Testis (tissue), 3 donors: ENCODE results near the gene SZT2. TPM values are rescaled to one million over a fixed set of nuclear protein-coding genes. Genes with fewer than 3 reads are reported as not detected.

Source experiments
- DNase-seq: peaks from one replicate; pipeline ENCODE4 v3.0.0-alpha.2; 2019
- H3K27ac ChIP-seq, 2 donors: fragments of 200-600 bp; sonication (generic); one replicate each; pipeline ENCODE4 v1.5.1; 2019
- H3K27me3 ChIP-seq: fragments of 200-600 bp; sonication (generic); one replicate; pipeline ENCODE4 v1.5.1; 2019
- H3K36me3 ChIP-seq: fragments of 200-600 bp; sonication (generic); one replicate; pipeline ENCODE4 v1.5.1; 2017; ENCODE audit warnings: low read depth; ENCODE audit errors: missing control alignments
- H3K4me1 ChIP-seq: fragments of 200-600 bp; sonication (generic); one replicate; pipeline ENCODE4 v1.5.1; 2019
- H3K4me3 ChIP-seq, 2 donors: fragments of 200-600 bp; sonication (generic); one replicate each; pipeline ENCODE4 v1.5.1; 2017 to 2019
- H3K9me3 ChIP-seq: fragments of 200-600 bp; sonication (generic); one replicate; pipeline ENCODE4 v1.5.1; 2017
- CTCF ChIP-seq, 3 experiments: fragments of 450-650 bp in 2 of 3; fragments of 200-600 bp in 1 of 3; sonication (generic) in 1 of 3; IDR thresholded peaks; one replicate each; pipeline ENCODE4 v1.5.1; 2016 to 2019; ENCODE audit warnings: antibody characterized with exemption in 3 of 3, mild to moderate bottlenecking in 2 of 3, moderate library complexity in 1 of 3
- POLR2A ChIP-seq: fragments of 450-650 bp; IDR thresholded peaks from one replicate; pipeline ENCODE4 v1.6.1; 2017; ENCODE audit warnings: antibody characterized with exemption, mild to moderate bottlenecking, moderate library complexity
- WGBS, 2 donors: methylation state at CpG; one replicate each; pipeline ENCODE4 v1.1.5; 2018; 5-methylcytosine and 5-hydroxymethylcytosine counted together
- intact Hi-C: fragments of 100-400 bp; cut with DNase I; formaldehyde crosslinking; loops from one replicate; pipeline ENCODE4 v1.15.1; 2023; ENCODE audit warnings: low total_unique reads
- polyA plus RNA-seq: library from polyadenylated mRNA; stranded (reverse); fragments of 350-450 nt; fragmentation: Illumina TruSeq; extraction: RNeasy Lipid Tissue Mini Kit (QIAGEN cat#74804); gene quantifications from one replicate; pipeline ENCODE4 v1.2.3, GENCODE V29; 2014; ENCODE audit warnings: low read depth, low replicate concordance; ENCODE audit not compliant: insufficient read depth
- total RNA-seq, 2 donors: library from RNA; depleted of rRNA; stranded (reverse); fragments of >200 nt; gene quantifications; one replicate each; pipeline ENCODE4 v1.2.3, GENCODE V29; 2016

SZT2 gene
- total and polyA plus RNA-seq, 3 donors from 2014 or later: 40.0 to 115 (median 90.1) TPM

- WGBS, 2 donors: 82 to 92% methylated on average over 7 of the region's 7 CpGs
- Histone ChIP-seq H3K4me1 (peaks cover 7% of the 10 kb centered on the region), H3K36me3 (no peaks in the 10 kb centered on the region), H3K4me3 (no peak overlapping the region), H3K27me3 (no peaks in the 10 kb centered on the region), H3K9me3 (no peaks in the 10 kb centered on the region), H3K27ac (no peak overlapping the region)
- TF ChIP-seq CTCF (IDR thresholded peaks at IDR 0.05): no peak
- TF ChIP-seq POLR2A: no peak
- intact Hi-C loops: no loop called here
- DNase-seq: no peak
These were observed 12.9 kb upstream of the SZT2 start for GRCh38 chr1:43376723-43377235.

GRCh38 chr1:43377831-43378230 lies 11.9 kb upstream of the SZT2 start:
- DNase-seq: no peak
- no peak for TF ChIP-seq CTCF (IDR thresholded peaks at IDR 0.05)
- TF ChIP-seq POLR2A: no peak
- H3K27ac ChIP-seq: no peak overlapping the region
- no peaks in the 10 kb centered on the region for H3K36me3 ChIP-seq
- H3K9me3 ChIP-seq: no peaks in the 10 kb centered on the region
- intact Hi-C loops: no loop called here
- WGBS, 2 donors: 94 to 96% methylated on average over 1 of the region's 1 CpG
- no peaks in the 10 kb centered on the region for H3K27me3 ChIP-seq
- no peak overlapping the region for H3K4me3 ChIP-seq
- peaks cover 16% of the 10 kb centered on the region for H3K4me1 ChIP-seq

- H3K4me3 ChIP-seq: no peak overlapping the region
- no peak for TF ChIP-seq CTCF (IDR thresholded peaks at IDR 0.05)
- no peak for TF ChIP-seq POLR2A
- H3K9me3 ChIP-seq: no peaks in the 10 kb centered on the region
- no peak for DNase-seq
- peaks cover 16% of the 10 kb centered on the region for H3K4me1 ChIP-seq
- 88 to 94% methylated on average over 1 of the region's 1 CpG for WGBS, 2 donors
- no peaks in the 10 kb centered on the region for H3K27me3 ChIP-seq
- intact Hi-C loops: no loop called here
- no peaks in the 10 kb centered on the region for H3K36me3 ChIP-seq
- no peak overlapping the region for H3K27ac ChIP-seq
These were observed 10.2 kb upstream of the SZT2 start for GRCh38 chr1:43379476-43379875.

- H3K36me3 ChIP-seq: no peaks in the 10 kb centered on the region
- intact Hi-C loops: no loop called here
- peaks cover 16% of the 10 kb centered on the region for H3K4me1 ChIP-seq
- no peak overlapping the region for H3K4me3 ChIP-seq
- DNase-seq: no peak
- peak overlapping the region; percentile 4 to 26 for H3K27ac ChIP-seq
- no peaks in the 10 kb centered on the region for H3K9me3 ChIP-seq
- TF ChIP-seq POLR2A (no peak), CTCF (IDR thresholded peaks at IDR 0.05) (no peak)
- 51 to 70% methylated on average over 3 of the region's 3 CpGs for WGBS, 2 donors
- H3K27me3 ChIP-seq: no peaks in the 10 kb centered on the region
These were observed 8.1 kb upstream of the SZT2 start for GRCh38 chr1:43381612-43382011.

- Histone ChIP-seq H3K4me3 (no peak overlapping the region), H3K27me3 (no peaks in the 10 kb centered on the region), H3K4me1 (peaks cover 16% of the 10 kb centered on the region), H3K27ac (peak overlapping the region; percentile 18 to 26), H3K36me3 (no peaks in the 10 kb centered on the region), H3K9me3 (no peaks in the 10 kb centered on the region)
- intact Hi-C loops: no loop called here
- DNase-seq: peak; percentile 45
- TF ChIP-seq CTCF (IDR thresholded peaks at IDR 0.05) (no peak), POLR2A (no peak)
- WGBS, 2 donors: 36 to 45% methylated on average over 6 of the region's 6 CpGs
These were observed 7.5 kb upstream of the SZT2 start for GRCh38 chr1:43382027-43382779.
